HG02798 (cell line): Measurements from ENCODE around the gene RNF128.
"Not testable (repeated sequence)": the region's sequence is repeated elsewhere in the genome, so short reads cannot be mapped to it uniquely, and the experiment has no call there.

ENCODE experiments used
- ATAC-seq: cut with Tn5 transposase; IDR thresholded peaks from one replicate; pipeline ENCODE4 v1.9.1; 2021; ENCODE audit warnings: mild to moderate bottlenecking; ENCODE audit not compliant: unreplicated experiment, poor library complexity

RNF128 gene

DNA sequence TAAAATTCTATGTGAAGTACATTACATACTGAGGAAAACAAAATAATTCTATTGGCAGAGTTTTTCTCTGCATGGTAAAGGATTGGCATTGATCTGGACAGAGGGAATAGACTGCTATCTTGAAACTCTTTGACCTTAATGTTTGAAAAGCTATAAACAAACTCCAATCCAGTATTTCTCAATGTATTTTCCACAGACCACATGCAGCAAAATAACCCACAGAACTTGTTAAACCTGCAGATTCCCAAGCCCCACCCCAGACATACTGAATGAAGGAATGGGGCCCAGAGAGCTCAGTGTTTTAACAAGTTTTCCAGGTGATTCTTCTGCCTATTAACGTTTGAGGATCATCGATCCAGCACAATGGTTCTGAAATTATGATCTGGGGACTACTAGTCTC is 15.7 kb downstream of the RNF128 start:
- no peak for ATAC-seq

DNA sequence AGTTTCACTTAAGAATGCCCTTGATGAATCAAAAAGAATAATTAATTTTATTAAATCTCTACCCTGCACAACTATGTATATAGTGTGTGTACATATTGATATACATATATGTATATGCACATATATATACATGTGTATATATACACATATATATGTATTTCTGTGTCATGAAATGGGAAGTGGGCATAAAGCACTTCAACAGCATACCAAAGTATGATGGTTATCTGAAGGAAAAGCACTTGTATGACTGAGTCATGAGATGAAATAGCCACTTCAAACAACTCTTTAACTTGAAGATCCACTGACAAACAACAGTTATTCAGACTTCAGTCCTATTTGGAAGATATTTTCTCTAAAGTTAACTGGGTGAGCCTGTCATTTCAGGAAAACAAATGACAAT is 16.3 kb downstream of the RNF128 start:
- ATAC-seq, result no peak

DNA sequence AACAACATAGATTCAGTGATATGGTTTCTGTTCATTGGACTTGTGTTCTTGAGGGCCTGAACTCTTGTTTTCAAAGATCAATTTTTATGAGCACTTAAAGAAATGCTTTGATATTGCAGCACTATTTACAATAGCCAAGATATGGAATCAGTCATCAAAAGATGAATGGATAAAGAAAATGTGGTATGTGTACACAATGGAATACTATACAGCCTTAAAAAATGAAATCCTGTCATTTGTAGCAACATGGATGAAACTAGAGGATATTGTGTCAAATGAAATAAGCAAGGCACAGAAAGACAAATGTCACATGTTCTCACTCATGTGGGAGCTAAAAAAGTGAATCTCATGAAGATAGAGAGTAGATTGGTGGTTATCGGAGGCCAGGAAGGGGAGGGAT is 21.9 kb downstream of the RNF128 start:
- ATAC-seq, result no peak

DNA sequence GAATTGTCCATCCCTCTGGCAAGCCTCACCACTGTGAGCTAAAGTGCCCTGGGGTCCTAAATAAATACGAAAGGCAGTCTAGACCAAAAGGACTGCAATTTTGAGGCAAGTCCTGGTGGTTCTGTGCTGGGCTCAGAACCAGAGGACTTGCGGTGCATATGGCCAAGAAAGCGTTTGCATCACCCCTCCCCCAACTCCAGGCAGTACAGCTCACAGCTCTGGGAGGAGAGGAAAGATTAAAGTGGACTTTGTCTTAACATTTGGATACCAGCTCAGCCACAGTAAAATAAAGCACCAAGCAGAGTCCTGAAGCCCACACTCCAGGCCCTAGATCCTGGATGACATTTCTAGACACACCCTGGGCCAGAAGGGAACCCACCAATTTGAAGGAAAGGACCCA is 24.9 kb downstream of the RNF128 start:
- ATAC-seq, result no peak

DNA sequence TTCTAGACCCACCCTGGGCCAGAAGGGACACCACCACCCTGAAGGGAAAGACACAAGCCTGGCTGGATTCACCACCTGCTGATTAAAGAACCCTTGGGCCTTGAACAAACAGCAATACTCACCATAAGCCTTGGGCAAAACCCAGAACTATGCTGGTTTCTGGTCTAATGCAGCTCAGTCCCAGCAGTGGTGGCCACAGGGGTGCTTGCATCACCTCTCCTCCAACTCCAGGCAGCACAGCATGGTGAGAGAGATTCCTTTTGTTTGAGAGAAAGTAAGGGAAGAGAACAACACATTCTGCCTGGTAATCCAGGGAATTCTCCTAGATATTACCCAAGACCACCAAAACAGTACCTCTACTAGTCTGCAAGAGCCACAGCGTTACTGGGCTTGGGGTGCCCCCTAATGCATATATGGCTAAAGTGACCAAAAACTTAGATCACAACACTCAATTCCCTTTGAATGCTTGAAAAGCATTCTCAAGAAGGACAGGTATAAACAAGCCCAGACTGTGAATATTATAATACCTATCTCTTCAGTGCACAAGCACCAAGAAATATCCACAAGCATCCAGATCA is 25.7 kb downstream of the RNF128 start:
- no peak for ATAC-seq

DNA sequence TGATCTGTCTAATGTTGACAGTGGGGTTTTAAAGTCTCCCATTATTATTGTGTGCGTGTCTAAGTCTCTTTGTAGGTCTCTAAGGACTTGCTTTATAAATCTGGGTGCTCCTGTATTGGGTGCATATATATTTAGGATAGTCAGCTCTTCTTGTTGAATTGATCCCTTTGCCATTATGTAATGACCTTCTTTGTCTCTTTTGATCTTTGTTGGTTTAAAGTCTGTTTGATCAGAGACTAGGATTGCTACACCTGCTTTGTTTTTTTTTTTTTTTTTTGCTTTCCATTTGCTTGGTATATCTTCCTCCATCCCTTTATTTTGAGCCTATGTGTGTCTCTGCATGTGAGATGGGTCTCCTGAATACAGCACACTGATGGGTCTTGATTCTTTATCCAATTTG is 42.8 kb downstream of the RNF128 start:
- ATAC-seq, result not testable (repeated sequence)

DNA sequence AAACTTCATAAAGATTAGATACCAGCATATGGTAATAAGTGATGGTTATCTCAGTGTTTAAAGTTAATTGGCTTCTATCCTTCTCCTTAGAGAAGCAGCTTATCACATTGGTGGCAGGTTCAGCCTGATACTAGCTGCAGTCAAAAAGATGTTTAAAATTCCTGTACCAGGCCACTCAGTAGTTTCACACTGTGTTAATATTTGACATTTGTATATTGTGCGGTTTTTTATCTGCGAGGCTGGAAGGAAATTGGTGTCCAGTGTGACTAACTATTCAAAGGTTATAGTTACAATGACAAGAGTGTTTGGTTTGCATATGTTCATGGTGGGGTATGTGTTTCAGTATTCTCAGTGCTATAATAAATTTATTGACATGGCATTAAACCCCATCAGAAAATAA is 48.5 kb downstream of the RNF128 start:
- ATAC-seq, result no peak

DNA sequence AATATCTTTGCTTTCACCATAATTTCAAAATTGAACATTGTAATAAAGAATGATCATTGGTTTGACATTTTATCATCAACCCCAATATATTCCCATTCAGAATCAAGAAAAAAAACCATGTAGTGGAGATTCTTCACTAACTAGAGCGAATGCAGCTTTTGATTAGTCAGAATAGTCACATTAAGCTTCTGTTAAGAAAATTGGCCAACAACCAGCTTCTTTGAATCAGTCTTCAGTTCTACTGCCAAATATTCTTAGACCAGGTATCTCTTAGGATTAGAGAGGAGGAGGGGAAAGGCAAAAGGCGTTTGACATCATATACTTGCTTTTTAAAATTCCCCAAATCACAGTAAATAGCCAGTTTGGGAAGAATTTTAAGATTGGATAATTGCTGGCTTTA is 53.8 kb downstream of the RNF128 start:
- no peak for ATAC-seq

DNA sequence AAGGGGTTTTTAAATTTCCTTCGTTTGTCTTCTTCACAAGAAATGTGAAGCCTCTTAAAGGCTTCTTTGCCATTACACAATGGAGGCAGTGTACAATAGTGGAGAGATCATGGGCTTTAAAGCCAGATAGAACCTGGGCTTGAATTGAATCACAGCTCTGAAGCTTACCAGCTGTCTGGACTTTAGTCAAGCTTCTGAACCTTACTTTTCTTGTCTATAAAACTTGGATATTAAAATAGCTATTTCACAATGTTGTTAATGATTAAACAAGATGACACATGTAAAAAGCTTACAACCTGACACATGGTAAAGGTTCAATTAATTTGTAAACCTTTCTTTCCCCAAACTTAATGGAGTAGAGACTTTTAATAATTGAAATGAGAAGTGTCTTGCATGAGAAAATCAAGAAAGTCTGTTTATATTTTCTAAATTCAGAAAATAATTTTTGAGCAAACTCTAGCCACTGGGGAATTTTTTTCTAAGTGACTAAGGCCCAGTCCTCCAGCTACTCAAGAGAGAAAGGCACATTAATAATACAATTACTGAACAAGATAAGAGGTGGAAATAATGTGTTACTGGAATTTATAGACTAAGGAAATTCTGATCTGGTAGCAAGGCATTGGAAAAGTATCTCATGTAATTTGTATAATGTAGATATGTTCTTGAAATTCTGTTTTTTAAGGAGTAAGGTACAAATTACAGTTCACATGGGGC is 54.3 kb downstream of the RNF128 start:
- no peak for ATAC-seq

DNA sequence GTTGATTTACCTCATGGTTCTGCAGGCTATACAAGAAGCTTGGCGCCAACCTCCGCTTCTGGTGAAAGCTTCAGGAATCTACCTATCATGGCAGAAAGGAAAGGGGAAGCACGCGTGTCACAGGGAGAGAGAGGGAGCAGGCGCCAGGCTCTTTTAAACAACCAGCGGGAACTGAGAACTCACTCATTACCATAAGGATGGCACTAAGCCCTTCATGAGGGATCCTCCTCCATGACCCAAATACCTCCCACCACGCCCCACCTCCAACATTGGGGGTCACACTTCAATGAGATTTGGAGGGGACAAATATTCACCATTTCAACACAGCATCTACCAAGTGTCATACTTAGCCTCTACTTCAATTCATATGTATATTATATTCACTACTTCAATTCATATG is 57.2 kb downstream of the RNF128 start:
- ATAC-seq, result no peak

DNA sequence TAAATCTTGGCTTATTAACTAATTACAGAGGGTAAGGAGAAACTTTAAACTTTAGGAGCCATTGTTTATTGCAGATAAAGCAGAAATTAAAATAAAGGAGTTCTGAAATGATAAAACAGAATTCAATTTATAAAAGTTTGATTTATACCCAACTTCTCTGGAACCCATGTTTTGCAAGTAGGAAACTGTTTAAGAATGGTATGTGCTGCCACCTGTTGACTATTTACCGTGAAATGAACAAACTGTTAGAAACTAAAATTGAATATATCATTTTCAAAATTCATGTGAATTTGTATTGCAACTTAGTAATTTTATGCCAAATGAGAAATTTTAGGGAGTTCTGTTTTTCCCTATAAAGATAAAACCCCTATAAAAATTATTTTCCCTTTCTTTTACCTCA is 65.0 kb downstream of the RNF128 start:
- no peak for ATAC-seq

DNA sequence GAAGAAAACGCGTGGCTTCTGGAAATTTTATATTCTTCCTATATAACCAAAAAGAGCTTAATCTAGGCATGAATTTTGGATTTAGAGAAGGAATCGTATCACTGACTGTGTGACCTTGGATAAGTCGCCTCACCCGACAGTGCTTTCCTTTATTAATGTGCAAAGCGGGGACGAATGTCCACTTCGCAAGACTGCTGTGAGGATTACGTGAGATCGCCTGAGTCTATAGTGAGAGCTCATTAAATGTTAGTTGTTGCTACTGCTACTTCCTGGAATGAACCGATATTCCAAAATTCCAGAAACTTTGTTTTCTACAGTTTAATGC is 75.5 kb downstream of the RNF128 start:
- peak; percentile 23 for ATAC-seq

DNA sequence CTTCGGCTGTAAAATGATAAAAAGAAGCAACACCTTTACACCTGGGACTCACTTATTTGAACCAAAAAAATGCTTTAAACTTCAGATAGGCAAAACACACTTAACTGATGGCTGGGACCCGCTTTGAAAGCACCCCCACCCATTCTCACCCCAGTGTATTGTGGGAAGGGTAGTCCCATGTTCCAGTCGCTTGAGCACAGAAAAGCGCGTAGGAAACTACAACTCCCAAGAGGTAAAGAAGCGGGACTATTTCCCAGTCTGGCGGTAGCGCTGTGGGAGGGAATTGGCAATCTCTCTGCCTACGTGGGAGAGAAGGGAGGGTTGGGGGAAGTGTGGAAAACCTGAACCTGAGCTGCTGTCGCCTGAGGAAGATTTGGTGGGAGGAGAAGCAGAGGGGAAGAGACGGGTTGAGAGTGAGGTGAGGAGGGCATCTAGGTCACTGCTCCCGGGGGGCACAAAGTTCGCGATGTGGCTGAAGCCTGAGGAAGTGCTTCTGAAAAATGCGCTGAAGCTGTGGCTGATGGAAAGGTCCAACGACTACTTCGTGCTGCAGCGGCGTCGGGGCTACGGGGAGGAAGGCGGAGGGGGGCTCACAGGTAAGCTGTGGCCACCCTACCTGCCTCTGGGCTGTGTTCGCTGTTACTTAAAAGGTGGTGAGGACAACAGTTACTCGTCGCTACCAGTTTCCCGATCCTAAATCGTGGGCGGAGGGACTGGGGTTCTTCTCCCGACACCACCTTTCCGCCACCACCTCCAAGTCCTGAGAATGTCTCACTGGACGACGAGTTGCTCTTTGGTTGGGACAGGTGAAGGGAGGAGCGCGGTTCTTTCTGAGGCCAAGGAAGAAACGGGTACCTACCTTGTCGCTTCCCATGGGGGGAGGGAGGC is 76.1 kb downstream of the RNF128 start, which contains the start of gene TBC1D8B:
TBC1D8B (plus strand) TSS at position 286 of the 888 bp plus-strand sequence; CDS start at position 467, 181 bp downstream.
- ATAC-seq, result peak; percentile 99

DNA sequence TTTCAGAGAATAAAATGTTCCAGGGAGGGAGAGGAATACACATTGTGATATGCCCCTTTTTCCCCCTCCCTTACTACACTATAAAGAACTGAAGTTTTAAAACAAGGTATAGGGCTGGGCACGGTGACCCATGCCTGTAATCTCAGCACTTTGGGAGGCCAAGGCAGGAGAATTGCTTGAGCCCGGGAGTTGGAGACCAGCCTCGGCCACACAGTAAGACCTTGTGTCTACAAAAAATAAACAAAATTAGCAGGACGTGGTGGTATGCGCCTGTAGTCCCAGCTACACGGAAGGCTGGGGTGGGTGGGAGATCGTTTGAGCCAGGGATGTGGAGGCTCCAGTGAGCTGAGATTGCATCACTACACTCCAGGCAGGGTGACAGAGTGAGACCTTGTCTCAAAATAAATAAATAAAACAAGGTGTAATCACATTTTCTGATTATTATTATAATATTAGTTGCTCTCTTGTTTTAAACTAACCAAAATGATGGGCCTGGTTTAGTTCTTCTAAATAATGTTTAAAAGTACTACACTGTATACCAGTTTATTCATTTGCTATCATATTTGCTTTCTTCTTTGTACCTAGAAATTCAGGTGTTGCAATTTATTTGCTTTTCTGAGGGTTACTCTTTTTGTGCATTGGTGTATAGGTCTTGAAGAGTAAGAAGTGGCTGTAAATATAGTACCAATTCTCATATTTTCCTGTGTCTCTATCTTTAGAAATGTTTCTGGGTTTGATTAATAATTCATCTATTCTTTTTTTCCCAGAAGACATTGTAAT is 84.8 kb downstream of the RNF128 start:
- ATAC-seq, result no peak

DNA sequence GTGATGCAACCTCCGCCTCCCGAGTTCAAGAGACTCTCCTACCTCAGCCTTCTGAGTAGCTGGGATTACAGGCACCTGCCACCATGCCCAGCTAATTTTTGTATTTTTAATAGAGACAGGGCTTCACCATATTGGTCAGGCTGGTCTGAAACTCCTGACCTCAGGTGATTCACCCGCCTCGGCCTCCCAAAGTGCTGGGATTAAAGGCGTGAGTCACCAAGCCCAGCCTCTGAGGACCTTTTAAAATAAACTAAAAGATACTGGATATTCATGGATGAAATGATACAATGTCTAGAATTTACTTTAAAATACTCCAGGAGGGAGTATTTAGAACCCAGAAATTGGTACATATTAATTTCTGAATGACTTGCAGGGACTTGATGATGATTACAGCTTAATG is 86.4 kb downstream of the RNF128 start:
- not testable (repeated sequence) for ATAC-seq

DNA sequence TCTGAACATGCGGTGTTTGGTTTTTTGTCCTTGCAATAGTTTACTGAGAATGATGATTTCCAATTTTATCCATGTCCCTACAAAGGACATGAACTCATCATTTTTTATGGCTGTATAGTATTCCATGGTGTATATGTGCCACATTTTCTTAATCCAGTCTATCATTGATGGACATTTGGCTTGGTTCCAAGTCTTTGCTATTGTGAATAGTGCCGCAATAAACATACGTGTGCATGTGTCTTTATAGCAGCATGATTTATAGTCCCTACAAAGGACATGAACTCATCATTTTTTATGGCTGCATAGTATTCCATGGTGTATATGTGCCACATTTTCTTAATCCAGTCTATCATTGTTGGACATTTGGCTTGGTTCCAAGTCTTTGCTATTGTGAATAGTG is 87.6 kb downstream of the RNF128 start:
- ATAC-seq, result not testable (repeated sequence)
